ENCODE measurements around the gene RAP2B. TPM values are rescaled to one million over a fixed set of nuclear protein-coding genes. Genes with fewer than 3 reads are reported as not detected.

RAP2B gene
- total RNA-seq, 1 experiment from 2014 or later = 18.2 TPM

DNA sequence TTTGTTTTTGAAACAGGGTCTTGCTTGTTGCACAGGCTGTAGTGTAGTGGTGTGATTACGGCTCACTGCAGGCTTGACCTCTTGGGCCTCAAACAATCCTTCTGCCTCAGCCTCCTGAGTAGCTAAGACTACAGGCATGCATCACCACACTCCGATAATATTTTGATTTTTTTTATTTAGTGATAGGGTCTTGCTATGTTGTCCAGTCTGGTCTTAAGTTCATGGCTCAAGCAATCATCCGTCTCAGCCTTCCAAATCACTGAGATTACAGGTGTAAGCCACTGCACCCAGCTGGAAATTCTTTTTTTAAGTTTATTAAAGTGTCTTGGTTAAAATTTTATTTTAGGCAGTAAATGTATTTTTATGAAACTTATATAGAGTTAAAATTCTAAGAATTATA is 32.2 kb upstream of the RAP2B start:
- Histone ChIP-seq H3K23ac (ENCODE audit: insufficient read length, low read depth, low read length) (no peak overlapping the region), H4K20me1 (ENCODE audit: control insufficient read depth, insufficient read depth, insufficient read length) (no peaks in the 10 kb centered on the region), H3K9ac (ENCODE audit: extremely low read depth, insufficient read length, low read length) (no peak overlapping the region), H2AK5ac (ENCODE audit: insufficient read length, low read length) (no peak overlapping the region), H2BK15ac (ENCODE audit: low read depth, low read length) (no peak overlapping the region), H3K23me2 (ENCODE audit: insufficient read length, low read depth, low read length, poor library complexity, severe bottlenecking) (no peaks in the 10 kb centered on the region), H4K8ac (replicated peaks; ENCODE audit: insufficient read length, low read depth, low read length) (no peak overlapping the region), H3K27ac (ENCODE audit: insufficient read length, low read depth, low read length) (no peak overlapping the region), H3K9me3 (ENCODE audit: control insufficient read depth, low read depth, low read length) (no peaks in the 10 kb centered on the region), H3K18ac (ENCODE audit: insufficient read length, low read depth, low read length) (no peak overlapping the region), H2BK120ac (ENCODE audit: low read depth, low read length, poor library complexity, severe bottlenecking) (no peak overlapping the region), H3K56ac (ENCODE audit: insufficient read length, low read depth, low read length) (no peak overlapping the region), H3T11ph (ENCODE audit: low read length) (no peak overlapping the region), H3K4ac (ENCODE audit: low read depth, low read length) (no peak overlapping the region), H2BK20ac (ENCODE audit: low read depth, low read length, poor library complexity, severe bottlenecking) (no peak overlapping the region), H3K79me2 (ENCODE audit: insufficient read depth, low read length) (no peaks in the 10 kb centered on the region), H2BK5ac (ENCODE audit: insufficient read length, low read length) (no peak overlapping the region), H3K4me1 (ENCODE audit: insufficient read depth, low read length) (no peaks in the 10 kb centered on the region), H4K5ac (ENCODE audit: insufficient read length, low read depth, low read length) (no peak overlapping the region), H3K14ac (ENCODE audit: insufficient read depth, low read length) (no peak overlapping the region), H3K4me2 (ENCODE audit: insufficient read depth, insufficient read length, low read length) (no peak overlapping the region), H2BK12ac (ENCODE audit: insufficient read length, low read depth, low read length) (no peak overlapping the region), H3K79me1 (ENCODE audit: insufficient read depth, low read depth, low read length, poor library complexity, severe bottlenecking) (no peaks in the 10 kb centered on the region), H3K27me3 (ENCODE audit: insufficient read depth, low read length) (no peaks in the 10 kb centered on the region), H4K91ac (ENCODE audit: insufficient read length, low read depth, low read length) (no peak overlapping the region), H2AFZ (ENCODE audit: low read length) (no peak overlapping the region)
- H3K27me3 Mint-ChIP-seq (ENCODE audit: low read depth) = no peaks in the 10 kb centered on the region; the same call in 1 of the 2 replicates
- H3K4me3 Mint-ChIP-seq = no peak overlapping the region
- TF ChIP-seq CTCF (conservative IDR thresholded peaks at IDR 0.05) = no peak
- no peaks in the 10 kb centered on the region; a peak in 1 of 7 replicates for H3K36me3 Mint-ChIP-seq (ENCODE audit: insufficient read depth in 1 of 3, low read depth in 3 of 3)
- no CpG with 5 or more reads among the region's 3 CpGs for WGBS (ENCODE audit: extremely low coverage, insufficient read length, low lambda C conversion rate)
- no peak overlapping the region for H3K27ac Mint-ChIP-seq
- H3K9me3 Mint-ChIP-seq = no peaks in the 10 kb centered on the region; a peak in 1 of 5 replicates
- no peak for DNase-seq
- H3K4me1 Mint-ChIP-seq = no peaks in the 10 kb centered on the region

Data from H9 (cell line).